CD4-positive, alpha-beta T cell treated with Interleukin-4 for 1 hour (primary cell): ENCODE measurements around the gene PPP3R1.

Experiments used
- DNase-seq, 2 donors: peaks; one replicate each; pipeline ENCODE4 v3.0.0-alpha.2; 2020 to 2022

The PPP3R1 gene

GRCh38 chr2:68252400-68253218 lies at the start of gene PPP3R1:
Gene PPP3R1 (minus strand): TSS chr2:68252532. CDS start chr2:68252127, 405 bp downstream.
- peak; percentile 95 to 96 for DNase-seq

GRCh38 chr2:68295516-68295915 lies 43.2 kb upstream of the PPP3R1 start:
- no peak for DNase-seq

- no peak for DNase-seq
Observed at GRCh38 chr2:68294913-68295312, 42.6 kb upstream of the PPP3R1 start.

- no peak for DNase-seq
Observed at GRCh38 chr2:68294187-68294586, 41.9 kb upstream of the PPP3R1 start.

- DNase-seq: no peak
Observed at GRCh38 chr2:68293755-68294154, 41.4 kb upstream of the PPP3R1 start.

GRCh38 chr2:68293024-68293423 lies 40.7 kb upstream of the PPP3R1 start:
- no peak for DNase-seq

GRCh38 chr2:68292108-68292710 lies 39.9 kb upstream of the PPP3R1 start:
- peak; percentile 23 to 38 for DNase-seq

- DNase-seq: no peak
Observed at GRCh38 chr2:68291314-68291713, 39.0 kb upstream of the PPP3R1 start.

GRCh38 chr2:68290901-68291300 lies 38.6 kb upstream of the PPP3R1 start:
- no peak for DNase-seq

GRCh38 chr2:68287580-68288441 lies 35.5 kb upstream of the PPP3R1 start:
- no peak for DNase-seq

- DNase-seq: no peak
Observed at GRCh38 chr2:68284896-68285295, 32.6 kb upstream of the PPP3R1 start.

- DNase-seq: no peak
Observed at GRCh38 chr2:68283419-68283812, 31.1 kb upstream of the PPP3R1 start.

GRCh38 chr2:68282811-68283418 lies 30.6 kb upstream of the PPP3R1 start:
- peak; percentile 35 to 64 for DNase-seq

- no peak for DNase-seq
Observed at GRCh38 chr2:68280796-68281195, 28.5 kb upstream of the PPP3R1 start.

GRCh38 chr2:68280348-68280747 lies 28.0 kb upstream of the PPP3R1 start:
- DNase-seq: no peak

GRCh38 chr2:68279691-68280090 lies 27.4 kb upstream of the PPP3R1 start:
- no peak for DNase-seq

GRCh38 chr2:68278169-68278568 lies 25.8 kb upstream of the PPP3R1 start:
- no peak for DNase-seq

- DNase-seq: no peak
Observed at GRCh38 chr2:68274022-68274421, 21.7 kb upstream of the PPP3R1 start.

- DNase-seq: peak in 1 of 2 donors; percentile 17
Observed at GRCh38 chr2:68272246-68272994, 20.1 kb upstream of the PPP3R1 start.

- no peak for DNase-seq
Observed at GRCh38 chr2:68266655-68267054, 14.3 kb upstream of the PPP3R1 start.

- no peak for DNase-seq
Observed at GRCh38 chr2:68263632-68264031, 11.3 kb upstream of the PPP3R1 start.

GRCh38 chr2:68258851-68259250 lies 6.5 kb upstream of the PPP3R1 start:
- no peak for DNase-seq
